Effector memory CD4-positive, alpha-beta T cell (primary cell): ENCODE measurements around the gene DNAH14.

ENCODE experiments used
- DNase-seq, 3 donors: peaks; one replicate each; pipeline ENCODE4 v3.0.0-alpha.2; 2020
- H3K27ac ChIP-seq: 2 replicates; pipeline ENCODE4 v1.7.0; 2013; ENCODE audit warnings: mild to moderate bottlenecking, low read length, moderate library complexity; ENCODE audit not compliant: insufficient read depth, poor library complexity, severe bottlenecking
- H3K27me3 ChIP-seq: replicated peaks from 2 replicates; pipeline ENCODE4 v1.7.0; 2013; ENCODE audit warnings: mild to moderate bottlenecking, low read length; ENCODE audit not compliant: insufficient read depth, control insufficient read depth, poor library complexity, severe bottlenecking
- H3K36me3 ChIP-seq: 2 replicates; pipeline ENCODE4 v1.7.0; 2013; ENCODE audit warnings: mild to moderate bottlenecking, low read length, moderate library complexity; ENCODE audit not compliant: control insufficient read depth, insufficient read depth
- H3K4me1 ChIP-seq: 2 replicates; pipeline ENCODE4 v1.7.0; 2013; ENCODE audit warnings: low read length, mild to moderate bottlenecking; ENCODE audit not compliant: control insufficient read depth, insufficient read depth, poor library complexity, severe bottlenecking
- H3K4me3 ChIP-seq: 2 replicates; pipeline ENCODE4 v1.7.0; 2013; ENCODE audit warnings: low read length, low read depth, mild to moderate bottlenecking; ENCODE audit not compliant: insufficient read depth, poor library complexity, severe bottlenecking
- H3K9me3 ChIP-seq: 2 replicates; pipeline ENCODE4 v1.7.0; 2013; ENCODE audit warnings: mild to moderate bottlenecking, low read length, moderate library complexity; ENCODE audit not compliant: control insufficient read depth

Gene DNAH14

DNA sequence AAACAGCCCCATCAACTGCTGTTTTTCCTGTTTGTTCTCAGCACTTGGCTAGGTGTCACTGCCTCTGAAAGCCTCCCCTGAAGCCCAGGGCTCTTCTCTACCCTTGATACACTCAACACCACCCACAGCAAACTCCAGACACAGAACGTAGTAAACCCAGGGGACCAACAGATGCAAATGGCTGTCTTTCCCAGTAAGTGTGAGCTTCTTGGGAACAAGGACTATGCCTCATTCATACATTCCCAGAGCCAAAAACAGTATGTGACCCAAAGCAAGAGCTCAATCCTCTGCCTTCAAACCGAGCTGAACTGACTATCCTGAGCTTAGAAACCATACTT lies 494.0 kb downstream of the DNAH14 start:
- Histone ChIP-seq H3K36me3 (peaks cover 27% of the 10 kb centered on the region), H3K4me1 (peaks cover 15% of the 10 kb centered on the region), H3K4me3 (no peak overlapping the region), H3K27me3 (no peaks in the 10 kb centered on the region), H3K9me3 (no peaks in the 10 kb centered on the region), H3K27ac (no peak overlapping the region)
- no peak for DNase-seq

GRCh38 chr1:225424562-225425200 lies 495.2 kb downstream of the DNAH14 start:
- DNase-seq: no peak
- H3K9me3 ChIP-seq: no peaks in the 10 kb centered on the region
- no peak overlapping the region for H3K4me3 ChIP-seq
- peaks cover 15% of the 10 kb centered on the region for H3K4me1 ChIP-seq
- H3K27me3 ChIP-seq: no peaks in the 10 kb centered on the region
- H3K36me3 ChIP-seq: peaks cover 16% of the 10 kb centered on the region
- H3K27ac ChIP-seq: no peak overlapping the region

GRCh38 chr1:225425201-225425786 lies 495.8 kb downstream of the DNAH14 start:
- Histone ChIP-seq H3K27me3 (no peaks in the 10 kb centered on the region), H3K4me3 (peak overlapping the region; percentile 70), H3K36me3 (peaks cover 13% of the 10 kb centered on the region), H3K9me3 (no peaks in the 10 kb centered on the region), H3K4me1 (peaks cover 15% of the 10 kb centered on the region), H3K27ac (no peak overlapping the region)
- no peak for DNase-seq

DNA sequence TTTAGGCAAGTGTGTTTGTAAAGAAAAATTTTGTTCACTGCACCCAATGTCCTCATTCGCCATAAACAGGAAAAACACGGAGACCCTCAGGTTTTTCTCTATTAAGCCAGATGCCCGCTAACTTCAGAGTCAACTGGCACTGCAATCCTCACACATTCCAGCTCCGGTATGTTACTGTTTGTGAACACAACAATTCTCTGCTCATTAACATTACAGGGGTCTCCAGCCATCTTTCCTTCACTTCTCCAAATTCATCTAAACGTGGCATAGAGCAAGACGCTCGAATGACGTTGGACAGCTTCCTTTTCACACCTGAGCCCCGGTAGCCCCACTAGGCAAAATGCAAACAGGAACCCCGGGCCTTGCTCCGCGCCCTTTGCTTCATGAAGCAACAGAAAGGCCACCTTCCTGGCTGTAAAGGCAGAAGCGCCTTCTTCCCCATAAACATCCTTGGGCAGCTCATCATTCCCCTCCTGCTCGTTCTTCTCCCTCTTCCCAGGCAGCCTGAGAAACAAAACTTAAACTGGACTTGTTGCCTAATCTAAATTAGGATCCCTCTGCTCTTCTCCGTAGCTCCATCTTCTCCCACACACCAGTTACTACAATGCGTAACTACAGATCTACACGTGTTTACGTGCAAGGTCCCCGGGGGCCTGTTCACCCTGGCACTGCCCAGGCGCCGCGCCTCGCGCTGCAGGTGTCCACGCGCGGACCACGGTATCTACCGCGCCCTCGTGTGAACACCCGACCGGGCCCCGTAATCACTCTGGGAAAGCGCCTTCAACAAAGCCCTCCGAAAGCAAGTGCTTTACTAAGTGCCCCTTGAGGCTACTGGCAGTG lies 497.1 kb downstream of the DNAH14 start:
- Histone ChIP-seq H3K27me3 (no peaks in the 10 kb centered on the region), H3K4me3 (peak overlapping the region; percentile 70), H3K4me1 (peaks cover 15% of the 10 kb centered on the region), H3K27ac (peak overlapping the region; percentile 82), H3K9me3 (no peaks in the 10 kb centered on the region), H3K36me3 (peaks cover 7% of the 10 kb centered on the region)
- DNase-seq: no peak

GRCh38 chr1:225427235-225428067 lies 498.0 kb downstream of the DNAH14 start, which contains the start of gene LBR:
Gene LBR (minus strand): TSS chr1:225428038. CDS start chr1:225424075, 3,963 bp downstream.
- H3K4me3 ChIP-seq: peak within 1 kb of the TSS; percentile 70
- H3K27ac ChIP-seq: peak within 1 kb of the TSS; percentile 82
- H3K4me1 ChIP-seq: peaks cover 15% of the 10 kb centered on the region
- H3K36me3 ChIP-seq: no peaks in the 10 kb centered on the region
- no peak for DNase-seq
- H3K27me3 ChIP-seq: no peaks in the 10 kb centered on the region
- H3K9me3 ChIP-seq: no peaks in the 10 kb centered on the region

DNA sequence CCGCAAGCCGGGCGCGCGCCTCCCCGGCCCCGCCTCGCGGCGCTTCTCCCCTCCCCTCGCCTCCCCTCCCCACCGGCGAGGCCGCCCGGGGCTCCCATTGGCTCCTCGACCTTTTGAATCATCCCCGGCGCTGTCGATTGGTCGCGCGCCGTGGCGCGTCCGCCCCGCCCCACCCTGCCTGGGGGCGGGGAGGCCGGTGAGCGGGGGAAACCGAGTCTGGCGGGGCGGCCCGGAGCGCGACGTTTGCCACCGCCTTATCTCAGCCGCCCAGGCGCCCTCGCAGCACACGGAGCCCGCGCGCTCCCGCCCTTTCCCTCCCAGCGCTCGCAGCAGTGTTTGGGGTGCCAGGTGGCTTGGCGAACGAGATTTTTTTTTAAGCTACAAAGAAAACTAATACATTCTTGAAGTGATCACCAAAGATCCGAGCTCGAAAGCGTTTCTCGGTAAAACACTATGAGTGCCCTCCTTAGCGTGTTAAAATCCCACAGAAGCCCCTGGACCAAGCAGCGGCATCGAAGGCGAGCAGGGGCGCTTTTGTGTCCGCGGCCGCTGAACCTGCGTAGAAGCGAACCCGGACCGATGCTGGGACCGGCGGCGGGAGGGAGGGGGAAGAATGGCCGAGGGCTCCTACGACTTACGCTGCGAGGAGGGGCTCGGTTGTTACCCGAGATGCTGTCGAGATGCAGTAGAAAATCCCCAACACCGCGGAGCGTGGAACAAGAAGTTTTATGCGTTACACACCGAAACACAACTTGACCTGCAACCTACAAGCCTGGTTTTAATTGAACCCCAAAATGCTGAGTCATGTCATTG lies 498.8 kb downstream of the DNAH14 start:
- DNase-seq: peak; percentile 85 to 88 (median 88)
- Histone ChIP-seq H3K4me3 (peak overlapping the region; percentile 70), H3K27ac (peak overlapping the region; percentile 82), H3K4me1 (peaks cover 15% of the 10 kb centered on the region), H3K27me3 (no peaks in the 10 kb centered on the region), H3K9me3 (no peaks in the 10 kb centered on the region), H3K36me3 (no peaks in the 10 kb centered on the region)

DNA sequence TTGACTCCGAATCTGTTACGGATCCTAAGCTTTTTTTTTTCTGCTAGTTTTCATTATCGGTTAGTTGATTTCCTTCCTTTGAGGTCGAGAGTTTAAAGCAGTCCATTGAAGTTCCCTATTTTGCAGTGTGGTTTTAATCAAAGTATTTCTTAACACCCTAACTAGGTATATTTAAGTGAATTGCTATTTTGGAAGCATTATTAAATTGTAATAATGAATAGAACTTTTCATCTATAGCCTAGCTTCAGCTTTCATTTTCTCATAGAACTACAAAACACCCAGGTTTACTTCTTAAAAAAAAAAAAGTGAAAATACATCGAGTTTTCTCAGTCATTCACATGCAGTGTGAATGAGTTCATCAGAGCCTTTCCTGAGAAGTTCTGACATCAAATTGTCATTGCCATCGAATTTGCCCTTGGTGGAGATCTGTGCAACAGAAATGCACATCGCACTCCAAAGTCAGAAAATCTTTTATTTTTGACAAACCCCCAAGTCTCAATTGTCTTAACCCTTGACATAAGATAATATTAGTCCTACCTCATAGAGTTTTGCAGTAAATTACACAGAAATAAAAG lies 499.5 kb downstream of the DNAH14 start:
- H3K27ac ChIP-seq: peak overlapping the region; percentile 82
- DNase-seq: no peak
- H3K9me3 ChIP-seq: no peaks in the 10 kb centered on the region
- no peaks in the 10 kb centered on the region for H3K27me3 ChIP-seq
- peak overlapping the region; percentile 70 for H3K4me3 ChIP-seq
- peaks cover 15% of the 10 kb centered on the region for H3K4me1 ChIP-seq
- H3K36me3 ChIP-seq: no peaks in the 10 kb centered on the region

DNA sequence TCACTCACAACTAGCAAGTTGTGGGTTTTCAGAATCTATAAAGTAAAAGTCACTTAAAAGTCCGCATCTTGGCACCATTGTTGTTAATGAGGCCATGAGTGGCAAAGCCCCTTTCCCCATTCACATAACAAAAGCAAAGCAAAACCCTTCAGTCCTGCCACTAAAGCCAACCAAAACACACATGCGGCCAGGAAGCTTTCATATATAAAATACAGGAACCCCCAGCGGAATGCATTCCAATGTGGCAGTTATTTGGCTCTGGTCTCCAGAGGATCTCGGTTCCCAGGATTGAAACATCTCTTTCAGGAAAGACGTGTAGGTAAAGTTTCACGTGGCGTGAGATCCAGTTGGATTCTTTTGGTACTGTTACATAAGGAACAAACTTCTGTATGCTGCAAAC lies 500.8 kb downstream of the DNAH14 start:
- Histone ChIP-seq H3K36me3 (no peaks in the 10 kb centered on the region), H3K4me3 (no peak overlapping the region), H3K4me1 (peaks cover 5% of the 10 kb centered on the region), H3K27ac (no peak overlapping the region), H3K27me3 (no peaks in the 10 kb centered on the region), H3K9me3 (no peaks in the 10 kb centered on the region)
- DNase-seq: no peak
